ENCODE data around the gene ACTL7B.

DNA sequence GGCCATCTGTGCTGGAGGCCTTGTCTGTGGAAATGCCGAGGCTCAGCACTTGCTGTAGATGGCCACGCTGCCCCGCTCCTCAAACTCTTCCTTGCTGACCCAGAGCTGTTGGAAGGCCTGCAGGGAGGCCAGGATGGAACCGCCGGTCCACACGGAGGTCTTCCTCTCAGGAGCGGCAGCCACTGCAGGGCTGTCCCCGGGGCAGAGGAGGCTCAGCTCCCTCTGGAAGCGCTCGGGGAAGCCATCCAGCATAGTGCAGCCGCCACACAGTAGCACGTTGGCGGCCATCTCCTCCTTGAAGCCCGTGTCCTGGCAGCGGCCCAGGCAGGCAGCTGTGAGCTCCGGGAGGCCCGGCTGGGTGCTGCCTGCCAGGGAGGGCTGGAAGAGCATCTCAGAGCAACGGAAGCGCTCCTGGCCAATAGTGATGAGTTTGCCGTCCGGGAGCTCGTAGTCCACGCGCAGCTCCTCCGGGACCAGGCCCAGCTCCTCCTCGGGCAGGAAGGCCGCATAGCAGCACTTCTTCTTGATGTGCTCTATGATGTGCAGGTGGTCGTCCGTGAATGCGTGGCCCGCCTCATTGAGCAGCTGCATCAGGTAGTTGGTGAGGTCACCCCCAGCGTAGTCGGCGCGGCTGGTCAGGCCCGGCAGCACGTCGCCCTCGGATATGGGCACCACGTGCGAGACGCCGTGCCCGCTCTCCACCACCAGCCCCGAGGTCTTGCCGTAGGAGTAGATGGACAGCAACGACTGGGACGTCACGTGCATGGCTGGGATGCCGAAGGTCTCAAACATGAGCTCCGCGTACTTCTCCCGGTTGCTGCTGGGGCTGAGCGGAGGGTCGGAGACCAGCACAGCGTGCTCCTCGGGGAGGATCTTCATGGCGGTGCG, 901 bp downstream of the ACTL7B start:
- no peak for TF ChIP-seq EZH2 (IDR thresholded peaks at IDR 0.05; ENCODE audit: low read depth, low read length, severe bottlenecking)
- no peak for TF ChIP-seq SIN3A (conservative IDR thresholded peaks at IDR 0.05 in 1 of 2, IDR thresholded peaks at IDR 0.05 in 1 of 2; ENCODE audit: low read depth in 1 of 2, low read length in 2 of 2)
- no peak for TF ChIP-seq YY1 (IDR thresholded peaks at IDR 0.05; ENCODE audit: low read depth, low read length)
- TF ChIP-seq POLR2A (IDR thresholded peaks at IDR 0.05; ENCODE audit: control extremely low read depth in 1 of 2, low read depth in 2 of 2, low read length in 2 of 2): no peak
- TF ChIP-seq, protein P1, sequence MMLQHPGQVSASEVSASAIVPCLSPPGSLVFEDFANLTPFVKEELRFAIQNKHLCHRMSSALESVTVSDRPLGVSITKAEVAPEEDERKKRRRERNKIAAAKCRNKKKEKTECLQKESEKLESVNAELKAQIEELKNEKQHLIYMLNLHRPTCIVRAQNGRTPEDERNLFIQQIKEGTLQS (IDR thresholded peaks at IDR 0.05; ENCODE audit: insufficient read depth, low read depth, low read length): no peak
